NOMO-1 treated with dmso at 0.1 percent for 144 hours (cell line): ENCODE data around the gene APLP2.
A peak's percentile ranks its signal among the peaks of the same experiment; 100 is the strongest.
"Not testable (repeated sequence)": the region's sequence is repeated elsewhere in the genome, so short reads cannot be mapped to it uniquely, and the experiment has no call there.

ENCODE experiments used
- DNase-seq: peaks from one replicate; lab custom pipeline; 2025; ENCODE audit not compliant: unreplicated experiment; lab: John Stamatoyannopoulos, UW

APLP2 gene

DNA sequence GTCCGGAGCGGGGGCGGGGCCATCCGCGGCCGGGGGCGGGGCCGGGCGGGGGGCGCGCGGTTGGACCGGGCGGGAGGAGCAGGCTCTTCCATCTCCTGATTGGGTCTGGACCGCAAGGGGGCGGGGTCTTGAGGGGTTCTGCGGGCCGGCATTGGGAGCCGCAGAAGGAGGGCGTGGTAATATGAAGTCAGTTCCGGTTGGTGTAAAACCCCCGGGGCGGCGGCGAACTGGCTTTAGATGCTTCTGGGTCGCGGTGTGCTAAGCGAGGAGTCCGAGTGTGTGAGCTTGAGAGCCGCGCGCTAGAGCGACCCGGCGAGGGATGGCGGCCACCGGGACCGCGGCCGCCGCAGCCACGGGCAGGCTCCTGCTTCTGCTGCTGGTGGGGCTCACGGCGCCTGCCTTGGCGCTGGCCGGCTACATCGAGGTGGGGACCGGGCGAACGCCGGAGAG, at the start of gene APLP2:
Gene APLP2 (plus strand): TSS at position 236 of the 450 bp plus-strand sequence. CDS start 84 bp downstream, at position 320.
- DNase-seq, result peak; percentile 98

DNA sequence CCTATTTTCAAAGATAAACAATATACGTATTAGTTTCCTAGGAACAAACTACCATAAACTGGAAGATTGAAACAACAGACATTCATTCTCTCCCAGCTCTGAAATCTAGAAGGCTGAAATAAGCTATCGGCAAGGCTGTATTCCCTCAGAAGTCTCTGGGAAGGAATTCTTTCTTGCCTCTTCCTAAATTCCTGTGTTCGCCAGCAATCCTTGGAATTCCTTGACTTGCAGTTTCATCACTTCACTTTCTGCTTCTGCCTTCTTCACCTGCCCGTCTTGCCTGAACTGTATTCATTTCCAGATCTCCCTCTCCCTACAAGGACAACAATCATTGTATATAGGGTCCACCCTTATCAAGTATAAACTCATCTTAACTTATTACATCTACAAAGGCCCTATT, 49.4 kb upstream of the APLP2 start:
- no peak for DNase-seq

DNA sequence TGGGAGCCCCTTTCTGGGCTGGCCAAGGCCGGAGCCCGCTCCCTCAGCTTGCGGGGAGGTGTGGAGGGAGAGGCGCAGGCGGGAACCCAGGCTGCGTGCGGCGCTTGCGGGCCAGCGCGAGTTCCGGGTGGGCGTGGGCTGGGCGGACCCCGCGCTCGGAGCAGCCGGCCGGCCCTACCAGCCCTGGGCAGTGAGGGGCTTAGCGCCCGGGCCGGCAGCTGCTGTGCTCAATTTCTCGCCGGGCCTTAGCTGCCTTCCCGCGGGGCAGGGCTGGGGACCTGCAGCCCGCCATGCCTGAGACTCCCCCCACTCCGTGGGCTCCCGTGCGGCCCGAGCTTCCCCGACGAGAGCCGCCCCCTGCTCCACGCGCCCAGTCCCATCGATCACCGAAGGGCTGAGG, 48.1 kb upstream of the APLP2 start:
- not testable (repeated sequence) for DNase-seq

DNA sequence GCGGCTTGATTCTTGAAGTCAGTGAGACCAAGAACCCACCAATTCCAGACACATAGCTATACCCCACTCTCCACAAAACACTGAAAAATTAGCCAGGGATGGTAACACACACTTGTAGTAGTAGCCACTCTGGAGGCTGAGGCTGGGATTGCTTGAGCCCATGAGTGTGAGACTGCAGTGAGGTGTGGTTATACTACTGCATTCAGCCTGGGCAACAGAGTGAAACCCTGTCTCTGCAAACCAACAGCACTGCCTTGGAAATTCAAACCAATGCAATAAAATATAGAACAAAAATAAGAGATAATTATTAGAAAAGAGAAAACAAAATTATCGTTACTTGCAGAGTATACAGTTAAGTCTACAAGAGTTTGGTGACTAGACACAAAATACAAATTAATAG, 46.9 kb upstream of the APLP2 start:
- DNase-seq, result no peak

DNA sequence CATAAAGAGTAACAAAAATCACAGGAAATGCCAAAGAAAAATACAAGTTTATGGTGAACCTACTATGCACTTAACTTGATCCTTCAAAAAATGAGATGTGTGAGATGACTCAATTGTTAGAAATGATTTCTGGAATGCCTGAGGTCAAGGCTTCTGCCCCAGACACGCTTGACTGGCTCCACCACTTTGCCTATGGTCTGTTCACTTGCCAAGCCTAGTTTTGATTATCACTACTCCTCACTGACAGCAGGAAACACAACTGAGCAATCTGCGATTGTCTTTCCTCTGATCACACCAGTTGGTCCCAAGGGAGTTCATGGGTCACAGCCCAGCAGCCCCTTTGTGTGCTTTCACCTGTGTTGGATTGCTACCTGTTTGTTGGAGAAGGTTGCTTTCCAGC, 46.5 kb upstream of the APLP2 start:
- DNase-seq, result no peak

DNA sequence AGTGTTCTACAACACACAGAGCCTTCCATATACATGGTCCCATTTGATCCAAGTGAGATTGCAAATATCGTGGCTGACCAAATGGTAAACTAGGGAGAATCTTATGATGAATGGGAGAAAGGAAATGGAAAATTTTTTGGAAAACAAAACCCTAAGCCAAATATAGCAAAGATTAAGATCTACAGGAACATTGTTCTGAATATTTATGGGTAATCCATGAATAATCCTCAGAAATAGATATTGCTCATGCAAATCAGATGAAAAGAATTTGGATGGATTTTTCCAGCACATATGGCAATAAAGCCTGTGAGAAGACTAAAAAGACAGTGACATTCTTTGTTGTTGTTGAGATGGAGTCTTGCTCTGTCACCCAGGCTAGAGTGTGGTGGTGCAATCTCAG, 45.3 kb upstream of the APLP2 start:
- DNase-seq, result no peak

DNA sequence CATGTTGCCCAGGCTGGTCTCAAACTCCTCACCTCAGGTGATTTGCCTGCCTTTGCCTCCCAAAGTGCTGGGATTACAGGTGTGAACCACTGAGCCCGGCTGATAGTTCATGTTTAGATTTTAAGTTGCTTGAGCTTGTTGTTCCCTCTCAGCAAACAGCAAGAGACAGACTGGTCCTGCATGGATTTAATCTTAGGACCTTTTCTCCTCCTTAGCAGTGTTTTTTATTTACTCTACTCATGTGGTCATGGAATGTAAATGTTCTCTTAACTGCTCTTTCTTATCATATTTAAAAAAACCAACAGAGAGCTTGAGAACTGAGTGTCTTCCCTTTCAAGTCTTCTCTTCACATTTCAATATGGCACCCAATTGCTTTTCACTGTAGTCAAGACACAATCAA, 44.3 kb upstream of the APLP2 start:
- DNase-seq, result no peak

DNA sequence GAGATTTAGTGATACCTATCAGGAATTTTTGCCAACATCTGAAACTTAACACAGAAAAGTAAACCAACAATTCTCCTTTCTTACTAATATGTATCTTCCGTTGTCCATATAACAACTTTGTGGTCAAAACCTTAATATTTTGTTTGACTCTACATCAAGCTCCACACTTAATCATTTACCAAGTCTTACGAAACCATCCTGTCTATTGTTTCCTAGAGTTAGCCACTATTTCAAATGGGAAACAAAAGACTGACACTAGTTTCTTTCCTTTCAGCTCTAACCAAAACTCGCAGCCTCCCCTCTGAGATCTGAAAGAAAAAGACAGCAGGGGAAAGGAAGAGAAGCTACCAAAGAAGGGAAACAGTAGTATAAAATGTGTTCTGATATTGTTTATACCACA, 40.6 kb upstream of the APLP2 start:
- DNase-seq, result no peak

DNA sequence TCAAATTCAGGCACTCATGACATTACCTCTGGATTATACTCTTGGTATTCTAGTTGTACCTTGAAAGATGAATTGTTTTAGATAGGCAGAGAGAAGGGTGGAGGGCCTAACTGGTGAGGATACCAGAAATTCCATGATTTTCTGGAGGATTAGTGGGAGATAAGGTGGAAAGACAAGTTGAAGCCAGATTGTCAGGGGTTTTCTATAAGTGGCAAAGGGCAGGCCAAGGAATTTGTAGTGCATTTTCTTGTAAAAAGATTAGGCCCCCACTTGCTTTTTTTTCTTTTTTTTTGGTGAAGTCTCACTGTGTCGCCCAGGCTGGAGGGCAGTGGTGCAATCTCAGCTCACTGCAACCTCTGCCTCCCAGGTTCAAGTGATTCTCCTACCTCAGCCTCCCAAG, 38.6 kb upstream of the APLP2 start:
- DNase-seq, result no peak

DNA sequence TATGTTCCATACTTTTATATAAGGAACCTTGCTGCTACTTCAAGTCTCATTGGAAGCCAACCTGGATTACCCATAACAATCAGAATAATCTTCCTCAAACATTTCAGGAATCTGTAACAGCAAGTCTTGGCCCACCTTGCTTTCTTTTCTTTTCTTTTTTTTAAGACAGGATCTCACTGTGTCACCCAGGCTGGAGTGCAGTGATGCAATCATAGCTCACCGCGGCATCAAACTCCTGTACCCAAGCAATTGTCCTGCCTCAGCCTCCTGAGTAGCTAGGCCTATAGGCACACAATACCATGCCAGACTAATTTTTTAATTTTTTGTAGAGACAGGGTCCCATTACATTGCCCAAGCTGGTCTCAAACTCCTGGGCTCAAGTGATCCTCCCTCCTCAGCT, 37.7 kb upstream of the APLP2 start:
- no peak for DNase-seq

DNA sequence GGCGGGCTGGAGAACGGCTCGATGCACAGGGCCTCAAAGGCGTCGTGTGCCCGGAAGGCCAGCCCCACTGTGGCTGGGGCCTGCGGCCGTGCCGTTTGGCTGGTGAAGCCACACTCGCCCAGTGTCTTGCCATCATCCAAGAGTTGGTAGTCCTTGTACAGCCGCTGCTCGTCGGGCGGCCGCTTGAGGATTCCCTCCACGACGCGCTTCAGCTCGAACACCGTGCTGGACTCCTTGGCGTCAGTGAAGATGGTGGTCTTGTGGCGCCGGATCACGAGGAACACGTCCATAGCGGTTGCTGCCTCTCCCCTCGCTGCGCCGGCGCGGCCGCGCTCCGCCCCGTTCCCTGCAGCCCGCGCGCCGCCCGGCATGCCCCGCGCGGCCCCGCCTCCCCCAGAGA, 36.8 kb upstream of the APLP2 start:
- DNase-seq, result no peak

DNA sequence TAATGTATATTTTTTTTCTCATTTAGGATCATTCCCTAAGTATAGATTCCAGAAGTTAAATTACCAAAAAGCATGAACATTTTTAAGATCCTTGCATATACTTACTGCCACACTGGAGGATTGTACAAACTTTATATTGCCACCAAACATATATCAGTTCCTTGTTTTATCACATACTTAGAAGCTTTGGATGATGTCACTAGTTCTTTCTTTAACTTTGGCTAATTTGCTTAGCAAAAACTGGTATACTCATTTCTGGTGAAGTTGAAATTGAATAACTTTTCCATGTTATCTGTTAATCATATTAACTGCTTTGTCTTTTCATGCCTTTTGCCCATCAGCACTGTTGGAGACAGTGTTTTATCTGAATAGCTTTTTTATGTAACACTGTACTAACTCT, 35.5 kb upstream of the APLP2 start:
- no peak for DNase-seq

DNA sequence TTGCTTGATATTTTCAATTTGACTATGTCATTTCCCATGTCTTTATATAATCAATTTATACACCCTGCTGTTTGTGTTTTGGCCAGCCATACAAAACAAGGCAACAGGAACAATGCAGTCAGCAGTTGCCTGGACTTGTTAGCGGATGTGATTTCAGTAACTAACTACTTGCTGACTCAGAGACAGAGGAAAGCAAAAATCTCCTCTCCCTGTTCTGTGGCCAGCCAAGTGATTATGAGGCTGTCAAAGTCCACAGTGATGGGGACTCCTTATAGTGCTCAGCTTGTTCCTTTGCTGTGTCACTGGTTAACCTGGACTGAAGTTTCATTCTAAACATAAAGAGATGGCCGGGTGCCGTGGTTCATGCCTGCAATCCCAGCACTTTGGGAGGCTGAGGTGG, 32.6 kb upstream of the APLP2 start:
- DNase-seq, result no peak

DNA sequence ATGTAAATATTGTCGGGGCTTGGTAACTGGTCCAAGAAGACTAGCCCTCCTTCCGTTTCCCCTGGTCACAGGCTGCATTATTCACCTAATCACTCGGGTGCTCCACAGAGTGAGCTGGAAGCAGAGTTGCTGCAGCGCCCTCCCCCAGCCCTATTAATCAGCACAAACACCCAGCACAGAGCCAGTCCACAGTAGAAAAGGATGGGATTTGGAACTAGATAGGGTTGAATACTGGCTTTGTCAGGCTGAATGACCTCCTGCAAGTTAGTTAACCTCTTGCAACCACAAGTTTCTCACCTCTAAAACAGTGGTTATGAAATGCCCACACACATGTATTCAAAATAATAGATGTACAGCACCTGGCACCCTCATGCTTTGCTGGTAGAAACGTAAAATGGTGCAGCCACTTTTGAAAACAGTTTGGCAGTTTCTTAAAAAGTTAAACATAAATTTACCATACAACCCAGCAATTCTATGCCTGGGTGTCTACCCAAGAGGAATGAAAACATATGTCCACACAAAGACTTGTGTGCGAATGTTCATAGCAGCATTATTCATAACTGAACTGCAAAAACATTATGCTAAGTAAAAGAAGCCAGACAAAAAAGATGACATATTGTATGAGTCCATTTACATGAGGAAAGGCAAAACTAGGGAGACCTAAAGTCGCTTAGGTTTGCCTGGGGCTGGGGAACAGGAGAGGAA, 31.7 kb upstream of the APLP2 start:
- no peak for DNase-seq

DNA sequence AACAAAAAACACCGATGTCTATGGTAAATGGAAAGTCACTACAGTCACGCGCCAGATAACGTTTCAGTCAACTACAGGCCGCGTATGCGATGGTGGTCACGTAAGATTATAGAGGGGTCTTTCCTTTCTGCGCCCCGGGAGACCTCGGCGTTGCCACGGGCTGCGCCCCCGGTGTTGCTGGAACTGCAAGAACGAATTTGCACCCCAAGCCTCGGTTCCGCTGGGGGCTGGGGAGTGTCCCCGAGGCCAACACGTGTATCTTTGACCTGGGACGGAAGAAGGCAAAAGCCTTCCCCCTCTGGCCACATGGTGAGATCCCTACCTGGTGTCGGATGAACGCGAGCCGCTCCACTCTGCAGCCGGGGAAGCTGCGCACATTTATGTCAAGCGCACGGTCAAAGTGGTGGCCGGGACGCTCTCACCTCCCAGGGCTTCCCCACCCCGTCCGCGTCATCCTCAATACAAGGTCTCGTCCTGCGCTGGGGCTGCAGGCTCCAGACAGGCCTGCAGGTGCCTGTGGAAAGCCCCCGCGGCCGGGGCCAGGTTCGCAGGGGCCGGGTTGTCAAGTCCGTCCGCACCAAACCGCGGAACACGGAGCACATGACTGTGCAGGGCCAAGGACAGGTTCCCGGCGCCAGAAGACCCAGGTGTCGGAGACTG, 29.3 kb upstream of the APLP2 start:
- no peak for DNase-seq

DNA sequence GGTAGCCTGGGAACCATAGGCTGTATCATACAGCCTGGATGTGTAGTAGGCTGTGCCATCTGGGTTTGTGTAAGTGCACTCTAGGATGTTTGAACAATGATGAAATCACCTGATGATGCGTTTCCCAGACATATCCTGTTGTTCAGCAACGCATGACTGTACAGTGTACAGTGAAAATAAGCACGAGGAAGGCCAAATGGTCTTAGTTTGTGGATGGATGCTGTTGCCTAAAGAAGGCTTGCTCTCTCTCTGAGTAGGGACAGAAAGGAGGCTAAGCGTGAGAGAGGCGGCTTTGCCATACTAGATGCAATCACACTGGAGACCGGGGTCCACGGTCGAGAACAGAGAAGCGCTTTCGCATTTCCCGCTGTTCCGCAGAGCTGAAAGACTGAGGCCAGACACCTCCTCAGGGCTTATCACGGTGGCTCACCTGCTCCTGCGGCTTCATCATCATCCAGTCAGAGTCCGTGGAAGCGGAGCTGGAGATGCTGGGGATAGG, 27.6 kb upstream of the APLP2 start:
- DNase-seq, result no peak

DNA sequence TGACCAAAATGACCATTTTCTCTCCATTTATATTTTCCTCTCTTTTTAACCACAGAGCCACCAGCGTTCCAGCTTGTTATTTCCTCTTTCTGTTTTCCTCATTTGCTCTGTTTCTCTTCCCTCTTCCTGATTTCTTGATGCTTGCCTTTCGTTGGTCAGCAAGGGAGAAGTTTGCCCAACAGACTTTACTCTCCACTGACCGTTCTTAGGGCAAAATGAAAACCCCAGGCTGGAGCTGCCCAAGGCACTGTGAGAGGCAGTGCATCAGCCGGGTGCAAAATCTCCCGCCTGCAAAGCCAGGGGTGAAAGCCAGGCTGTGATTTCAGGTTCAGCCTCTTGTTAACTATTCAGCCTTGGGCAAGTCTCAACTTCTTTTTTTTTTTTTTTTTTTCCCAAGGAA, 26.1 kb upstream of the APLP2 start:
- peak; percentile 40 for DNase-seq

DNA sequence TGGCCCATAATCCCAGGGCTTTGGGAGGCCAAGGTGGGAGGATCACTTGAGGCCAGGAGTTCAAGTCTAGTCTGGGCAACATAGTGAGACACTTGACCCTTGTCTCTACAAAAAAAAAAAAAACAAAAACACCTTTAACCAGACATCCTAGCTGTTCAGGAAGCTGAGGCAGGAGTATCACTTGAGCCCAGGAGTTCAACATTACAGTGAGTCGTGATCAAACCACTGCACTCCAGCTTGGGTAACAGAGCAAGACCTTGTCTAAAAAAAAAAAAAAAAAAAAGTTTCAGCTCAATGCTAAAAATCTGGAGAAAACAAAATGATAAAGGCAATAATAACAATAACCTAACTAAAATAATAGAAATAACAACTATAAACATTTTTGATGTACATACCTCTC, 22.6 kb upstream of the APLP2 start:
- DNase-seq, result no peak

DNA sequence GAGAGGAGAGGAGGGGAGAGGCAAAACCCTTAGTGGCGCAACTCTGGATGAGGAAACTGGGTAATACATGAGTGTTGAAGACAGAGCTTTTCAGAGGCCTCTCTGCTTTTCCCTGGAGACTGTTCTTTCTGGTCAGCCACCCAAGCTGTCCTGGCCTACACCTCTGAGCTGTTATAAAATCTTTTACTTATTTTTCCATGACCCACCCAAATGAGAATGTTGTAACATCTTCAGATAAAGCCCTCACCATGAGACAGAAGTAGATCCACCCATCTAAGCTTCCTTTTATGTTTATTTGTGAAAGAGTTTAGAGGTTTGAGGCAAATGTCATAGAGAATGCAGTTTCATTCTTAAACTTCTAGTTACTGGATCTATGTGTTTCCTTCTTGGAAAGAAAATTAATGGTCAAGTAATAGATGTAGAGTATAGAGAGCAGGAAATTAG, 20.3 kb upstream of the APLP2 start:
- no peak for DNase-seq

DNA sequence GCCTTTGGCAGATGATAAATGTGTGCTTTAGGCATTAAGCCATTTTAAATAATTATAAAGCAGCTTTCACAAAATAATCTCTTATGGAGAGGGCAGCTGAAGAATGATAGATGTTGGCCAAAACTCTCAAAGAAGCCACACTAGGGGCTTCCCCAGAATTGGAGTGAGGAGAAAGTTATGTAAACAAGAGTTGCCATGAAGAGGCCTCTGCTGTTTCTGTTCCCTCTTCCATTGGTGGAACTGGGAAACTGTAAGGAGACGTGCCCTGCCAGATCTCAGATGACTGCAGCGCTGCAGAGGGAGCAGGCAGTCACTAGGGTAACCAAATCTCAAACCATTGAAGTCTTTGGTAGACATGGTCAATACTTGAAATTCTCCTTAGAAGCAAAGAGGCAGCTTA, 19.4 kb upstream of the APLP2 start:
- no peak for DNase-seq

DNA sequence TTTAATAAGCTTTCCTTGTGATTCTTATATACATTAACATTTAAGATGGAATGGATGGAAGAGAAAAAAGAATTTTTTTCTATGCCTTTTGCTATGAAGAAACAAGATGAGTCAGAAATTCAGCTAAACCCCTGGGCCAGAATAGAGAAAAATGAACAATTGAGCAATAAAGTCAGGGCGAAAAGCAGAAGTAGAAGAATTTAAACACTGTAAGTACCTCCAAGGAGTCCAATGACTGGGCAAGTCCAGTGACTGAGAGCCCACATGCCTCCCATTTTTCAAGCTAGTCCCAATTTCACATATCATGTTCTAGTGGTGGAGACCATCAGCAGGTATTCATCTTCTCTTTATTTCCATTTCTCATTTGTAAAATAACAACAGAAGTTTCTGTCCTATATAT, 18.6 kb upstream of the APLP2 start:
- peak; percentile 90 for DNase-seq

DNA sequence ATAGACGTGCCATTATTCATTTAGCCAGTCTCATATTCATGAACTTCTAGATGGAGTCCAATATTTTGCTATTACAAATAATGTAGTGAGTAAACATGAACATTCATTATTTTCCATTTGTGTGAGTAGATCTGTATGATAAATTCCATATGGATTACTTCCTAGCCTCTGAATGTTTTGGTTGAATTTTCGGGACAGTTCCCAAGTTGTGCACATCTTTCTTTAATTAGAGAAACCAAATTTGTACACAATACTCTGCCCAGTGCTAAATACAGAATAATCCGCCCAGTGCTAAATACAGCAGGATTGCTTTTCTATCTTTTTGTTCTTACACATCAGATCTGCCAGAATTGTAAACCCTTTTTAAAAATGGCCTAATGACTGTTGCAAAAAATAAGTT, 17.1 kb upstream of the APLP2 start:
- DNase-seq, result no peak

DNA sequence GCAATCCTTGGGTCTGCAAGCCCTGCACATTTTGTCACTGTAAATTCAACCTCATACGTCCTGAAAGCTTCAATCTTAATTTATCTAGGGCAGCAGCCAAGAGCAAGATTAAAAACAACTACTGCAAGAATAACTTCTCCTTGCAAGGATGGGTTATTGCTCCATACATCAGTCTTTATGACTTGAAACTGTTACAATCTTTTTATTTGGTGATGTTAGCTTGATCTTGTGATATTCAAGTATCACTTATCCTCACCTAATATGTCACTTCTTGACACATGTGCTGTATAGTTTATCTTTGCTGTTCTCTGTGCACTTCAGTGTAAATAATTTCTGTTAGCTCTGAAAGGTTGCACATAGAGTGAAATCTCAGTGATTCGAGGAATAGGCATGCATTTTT, 14.7 kb upstream of the APLP2 start:
- DNase-seq, result no peak
